AG08396 (cell line): ENCODE measurements around the gene GATAD2B.
"Not testable (repeated sequence)": the region's sequence is repeated elsewhere in the genome, so short reads cannot be mapped to it uniquely, and the experiment has no call there.

ENCODE experiments used
- DNase-seq: peaks from one replicate; pipeline ENCODE4 v3.0.0; 2012; ENCODE audit warnings: low spot score, mixed read lengths

The GATAD2B gene

DNA sequence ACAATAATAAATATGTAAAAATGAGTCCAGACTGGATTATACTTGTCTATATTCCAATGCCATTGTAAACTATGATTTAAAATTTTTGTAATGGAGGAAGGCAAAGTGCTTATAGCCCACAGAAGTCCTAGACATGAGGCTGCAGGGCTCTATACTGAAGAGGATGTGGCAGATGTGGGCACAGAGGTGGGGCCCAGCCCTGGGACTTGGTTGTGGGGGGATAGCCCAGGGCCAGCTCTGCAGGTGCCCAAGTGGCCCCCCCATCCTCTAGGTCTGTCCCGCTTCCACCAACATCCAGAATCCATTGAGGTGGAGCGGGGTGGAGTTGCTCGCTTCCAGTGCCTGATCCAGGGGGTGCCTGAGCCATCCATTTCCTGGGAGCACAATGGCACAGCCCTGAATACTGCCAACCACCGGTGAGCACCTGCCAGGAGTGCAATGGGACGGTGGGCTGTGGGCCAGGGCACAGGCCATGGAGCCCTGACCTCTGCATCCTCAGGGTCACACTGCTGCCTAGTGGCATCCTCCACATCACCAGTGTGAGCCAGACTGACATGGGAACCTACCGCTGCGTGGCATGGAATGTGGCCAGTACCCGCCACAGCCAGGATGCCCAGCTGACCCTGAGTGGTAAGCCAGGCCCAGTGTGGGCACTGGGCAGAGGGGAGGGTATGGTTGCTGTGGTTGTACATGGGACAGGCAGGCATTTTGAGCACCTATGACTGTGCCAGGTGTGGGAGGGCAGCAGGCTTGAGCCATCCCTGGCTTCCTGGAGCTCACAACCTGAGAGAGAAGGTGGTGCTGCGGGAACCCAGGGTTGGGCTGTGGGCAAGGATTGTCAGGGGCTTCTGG lies 126.6 kb downstream of the GATAD2B start:
- no peak for DNase-seq

- DNase-seq, result no peak
Observed at GRCh38 chr1:153795330-153795837, 127.4 kb downstream of the GATAD2B start.

DNA sequence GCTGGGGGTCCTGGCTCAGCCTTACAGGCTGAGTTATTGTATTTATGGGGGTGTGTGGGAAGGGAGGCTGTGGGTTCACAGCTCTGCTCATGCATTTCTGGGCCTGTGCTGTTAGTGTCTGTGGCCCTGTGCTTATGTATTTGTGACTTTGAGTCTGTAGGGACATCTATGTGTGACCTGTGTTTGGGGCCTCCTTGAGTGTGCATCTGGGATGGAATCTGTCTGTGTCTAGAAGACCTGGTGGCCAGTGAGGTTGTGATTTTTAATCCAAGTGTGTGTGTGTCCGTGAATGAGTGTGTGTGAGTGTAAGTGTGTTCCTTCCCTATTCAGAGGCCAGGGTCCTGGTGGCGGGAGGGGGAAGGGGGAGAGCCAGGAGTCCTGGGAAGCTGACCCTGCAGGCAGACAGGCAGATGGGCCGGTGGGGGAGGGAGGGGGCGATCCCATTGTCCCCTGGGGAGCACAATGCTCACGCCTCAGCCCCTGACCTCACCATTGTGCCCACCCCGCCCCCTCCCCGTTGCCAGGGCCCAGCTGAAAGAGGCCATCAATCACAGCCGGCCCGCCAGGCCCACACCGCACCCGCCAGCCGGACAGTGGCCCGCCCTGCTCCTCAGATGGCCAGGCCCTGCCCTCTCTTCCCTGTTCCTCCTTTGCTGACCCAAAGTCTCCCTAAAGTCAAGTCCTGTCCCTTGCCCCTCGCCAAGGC lies 128.0 kb downstream of the GATAD2B start:
- no peak for DNase-seq

- DNase-seq, result no peak
Observed at GRCh38 chr1:153793973-153794615, 128.7 kb downstream of the GATAD2B start.

GRCh38 chr1:153793261-153793972 lies 129.4 kb downstream of the GATAD2B start:
- no peak for DNase-seq

- no peak for DNase-seq
Observed at GRCh38 chr1:153792631-153793041, 130.1 kb downstream of the GATAD2B start.

DNA sequence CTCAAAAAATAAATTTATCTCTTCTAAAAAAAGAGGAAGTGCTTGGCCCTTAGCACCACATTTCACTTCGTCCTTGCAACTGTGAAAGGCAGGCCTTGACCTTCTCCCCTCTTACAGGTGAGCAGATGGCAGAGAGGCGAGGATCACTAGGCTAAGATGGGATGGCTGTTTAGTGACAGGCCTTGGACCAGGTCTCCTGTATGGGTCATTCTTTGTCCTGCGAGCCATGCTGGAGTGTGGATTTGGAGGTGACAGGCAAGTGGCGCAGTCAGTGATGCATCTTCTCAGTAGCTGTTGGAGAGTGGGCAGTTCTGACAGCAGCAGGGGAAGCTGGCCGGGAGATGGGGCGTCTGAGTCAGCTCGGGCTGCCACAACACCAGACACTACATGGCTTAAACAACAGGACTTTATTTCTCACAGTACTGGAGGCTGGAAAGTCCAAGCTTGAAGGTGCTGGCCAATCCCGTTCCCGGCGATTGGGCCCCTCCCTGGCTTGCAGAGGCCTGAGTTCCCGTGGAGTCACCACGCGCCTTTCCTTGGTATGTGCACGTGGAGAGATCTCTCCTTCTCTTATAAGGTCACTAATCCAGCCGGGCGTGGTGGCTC lies 131.0 kb downstream of the GATAD2B start:
- peak; percentile 48 for DNase-seq

GRCh38 chr1:153790966-153791647 lies 131.7 kb downstream of the GATAD2B start:
- DNase-seq, result peak; percentile 89

GRCh38 chr1:153790313-153790965 lies 132.3 kb downstream of the GATAD2B start:
- peak; percentile 84 for DNase-seq

GRCh38 chr1:153789478-153790034 lies 133.2 kb downstream of the GATAD2B start:
- no peak for DNase-seq

DNA sequence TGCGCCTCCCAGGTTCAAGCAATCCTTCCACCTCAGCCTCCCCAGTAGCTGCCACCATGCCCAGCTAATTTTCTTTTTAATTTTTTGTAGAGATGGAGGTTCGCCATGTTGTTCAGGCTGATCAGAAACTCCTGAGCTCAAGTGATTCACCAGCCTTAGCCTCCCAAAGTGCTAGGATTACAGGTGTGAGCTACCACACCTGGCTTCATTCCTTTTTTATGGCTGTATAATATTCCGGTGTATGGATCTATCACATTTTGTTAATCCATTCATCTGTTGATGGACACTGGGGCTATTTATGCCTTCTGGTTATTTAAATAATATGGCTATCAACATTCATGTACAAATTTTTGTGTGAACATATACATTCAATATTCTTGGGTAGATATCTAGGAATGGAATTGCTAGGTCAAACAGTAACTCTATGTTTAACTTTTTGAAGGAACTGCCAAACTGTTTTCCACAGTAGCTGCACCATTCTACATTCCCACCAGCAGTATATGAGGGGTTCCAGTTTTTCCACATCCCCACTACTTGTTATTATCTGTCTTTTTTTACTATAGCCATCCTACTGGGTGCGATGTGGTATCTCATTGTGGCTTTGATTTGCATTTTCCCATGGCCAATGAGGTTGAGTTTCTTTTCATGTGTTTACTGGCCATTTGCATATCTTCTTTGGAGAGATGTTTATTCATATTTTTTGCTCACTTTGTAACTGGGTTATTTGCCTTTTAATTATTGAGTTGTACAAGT lies 136.6 kb downstream of the GATAD2B start:
- DNase-seq, result no peak

GRCh38 chr1:153783233-153784190 lies 139.3 kb downstream of the GATAD2B start:
- peak; percentile 99 for DNase-seq

- DNase-seq, result not testable (repeated sequence)
Observed at GRCh38 chr1:153782648-153783047, 140.1 kb downstream of the GATAD2B start.

DNA sequence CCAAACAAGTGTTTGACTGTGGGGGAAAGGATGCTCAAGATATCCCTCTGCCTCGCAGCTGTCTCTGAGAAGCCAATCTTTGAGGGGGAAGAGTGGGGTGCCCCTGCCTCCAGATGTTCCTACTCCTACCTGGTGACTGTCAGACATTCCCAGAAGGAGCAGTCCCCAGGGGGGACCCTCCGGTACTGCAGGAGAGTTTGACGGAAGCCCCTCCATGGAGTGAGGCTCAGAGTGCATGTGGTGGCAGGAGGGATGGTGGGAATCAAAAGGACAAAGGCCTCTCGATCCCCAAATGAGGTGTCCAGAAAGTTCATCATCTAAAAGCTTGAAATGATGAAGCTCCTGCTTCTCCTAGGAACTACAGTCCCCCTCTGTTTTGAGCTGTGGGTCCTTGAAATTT lies 142.2 kb downstream of the GATAD2B start:
- no peak for DNase-seq

- DNase-seq, result no peak
Observed at GRCh38 chr1:153779781-153780541, 142.8 kb downstream of the GATAD2B start.

DNA sequence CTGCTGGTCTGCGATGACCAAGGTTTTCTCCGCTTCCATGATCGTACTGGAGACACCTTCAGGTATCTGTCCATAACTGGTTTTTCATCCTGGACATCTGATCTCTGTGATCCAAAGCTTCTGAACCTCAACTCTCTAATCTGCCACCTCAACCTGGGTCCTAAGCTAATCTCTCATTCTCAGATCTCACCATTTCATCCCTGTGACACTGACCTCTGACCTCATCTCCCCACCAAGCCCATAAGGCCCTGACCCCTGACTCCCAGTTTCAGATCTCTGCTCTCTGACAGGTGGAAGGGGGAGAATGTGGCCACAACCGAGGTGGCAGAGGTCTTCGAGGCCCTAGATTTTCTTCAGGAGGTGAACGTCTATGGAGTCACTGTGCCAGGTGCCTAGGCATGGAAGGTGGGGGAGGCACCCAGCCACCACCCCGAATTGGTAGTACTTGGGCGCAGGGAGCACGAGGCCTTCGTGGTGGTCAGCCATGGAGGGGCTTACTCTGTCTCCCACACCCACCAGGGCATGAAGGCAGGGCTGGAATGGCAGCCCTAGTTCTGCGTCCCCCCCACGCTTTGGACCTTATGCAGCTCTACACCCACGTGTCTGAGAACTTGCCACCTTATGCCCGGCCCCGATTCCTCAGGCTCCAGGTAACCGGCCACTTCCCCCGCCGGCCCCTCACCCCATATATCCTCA lies 143.8 kb downstream of the GATAD2B start:
- DNase-seq, result no peak
